Neural crest cell (in vitro differentiated cells): ENCODE results near the gene MTHFD2L. TPM values are rescaled to one million over a fixed set of nuclear protein-coding genes. Genes with fewer than 3 reads are reported as not detected.
A peak's percentile ranks its signal among the peaks of the same experiment; 100 is the strongest.

ENCODE experiments used
- DNase-seq: peaks from one replicate; pipeline ENCODE4 v3.0.0; 2021; ENCODE audit warnings: low read depth, mixed read lengths, low spot score
- H3K27ac Mint-ChIP-seq: one replicate; pipeline ENCODE4 v1.8.0; 2021; ENCODE audit warnings: mild to moderate bottlenecking, mixed read lengths; ENCODE audit not compliant: unreplicated experiment
- H3K27me3 Mint-ChIP-seq: 2 replicates; pipeline ENCODE4 v1.8.0; 2021; ENCODE audit warnings: low read depth, mild to moderate bottlenecking, mixed read lengths
- H3K36me3 Mint-ChIP-seq: 2 replicates; pipeline ENCODE4 v1.8.0; 2021; ENCODE audit warnings: low read depth, mild to moderate bottlenecking, mixed read lengths
- H3K4me1 Mint-ChIP-seq: 2 replicates; pipeline ENCODE4 v1.8.0; 2021; ENCODE audit warnings: mixed read lengths
- H3K4me3 Mint-ChIP-seq: one replicate; pipeline ENCODE4 v1.8.0; 2021; ENCODE audit warnings: mild to moderate bottlenecking, mixed read lengths
- H3K9me3 Mint-ChIP-seq: 2 replicates; pipeline ENCODE4 v1.8.0; 2021; ENCODE audit warnings: mixed read lengths
- total RNA-seq: library from RNA; stranded (reverse); gene quantifications from 2 replicates; pipeline ENCODE4 v1.2.1, GENCODE V29; 2021
- TF ChIP-seq, protein P1 (sequence below): fragments of 200-600 bp; sonication (generic); conservative IDR thresholded peaks from 2 replicates; pipeline ENCODE4 v1.5.0; 2021; ENCODE audit warnings: antibody characterized with exemption, mild to moderate bottlenecking

MTHFD2L gene
- total RNA-seq, 1 donor from 2014 or later = 19.9 TPM

- Mint-ChIP-seq H3K4me3 (no peak overlapping the region), H3K9me3 (no peaks in the 10 kb centered on the region), H3K36me3 (no peaks in the 10 kb centered on the region), H3K27ac (no peak overlapping the region), H3K4me1 (no peaks in the 10 kb centered on the region), H3K27me3 (no peaks in the 10 kb centered on the region)
- no peak for DNase-seq
- TF ChIP-seq, protein P1, sequence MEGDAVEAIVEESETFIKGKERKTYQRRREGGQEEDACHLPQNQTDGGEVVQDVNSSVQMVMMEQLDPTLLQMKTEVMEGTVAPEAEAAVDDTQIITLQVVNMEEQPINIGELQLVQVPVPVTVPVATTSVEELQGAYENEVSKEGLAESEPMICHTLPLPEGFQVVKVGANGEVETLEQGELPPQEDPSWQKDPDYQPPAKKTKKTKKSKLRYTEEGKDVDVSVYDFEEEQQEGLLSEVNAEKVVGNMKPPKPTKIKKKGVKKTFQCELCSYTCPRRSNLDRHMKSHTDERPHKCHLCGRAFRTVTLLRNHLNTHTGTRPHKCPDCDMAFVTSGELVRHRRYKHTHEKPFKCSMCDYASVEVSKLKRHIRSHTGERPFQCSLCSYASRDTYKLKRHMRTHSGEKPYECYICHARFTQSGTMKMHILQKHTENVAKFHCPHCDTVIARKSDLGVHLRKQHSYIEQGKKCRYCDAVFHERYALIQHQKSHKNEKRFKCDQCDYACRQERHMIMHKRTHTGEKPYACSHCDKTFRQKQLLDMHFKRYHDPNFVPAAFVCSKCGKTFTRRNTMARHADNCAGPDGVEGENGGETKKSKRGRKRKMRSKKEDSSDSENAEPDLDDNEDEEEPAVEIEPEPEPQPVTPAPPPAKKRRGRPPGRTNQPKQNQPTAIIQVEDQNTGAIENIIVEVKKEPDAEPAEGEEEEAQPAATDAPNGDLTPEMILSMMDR = no peak
These were observed 32.4 kb downstream of the MTHFD2L start for GRCh38 chr4:74190332-74190731.

- no peak overlapping the region for H3K4me3 Mint-ChIP-seq
- no peaks in the 10 kb centered on the region for H3K27me3 Mint-ChIP-seq
- no peaks in the 10 kb centered on the region for H3K4me1 Mint-ChIP-seq
- no peaks in the 10 kb centered on the region for H3K9me3 Mint-ChIP-seq
- TF ChIP-seq, protein P1 = no peak
- H3K27ac Mint-ChIP-seq = no peak overlapping the region
- no peak for DNase-seq
- H3K36me3 Mint-ChIP-seq = no peaks in the 10 kb centered on the region
These were observed 33.0 kb downstream of the MTHFD2L start for GRCh38 chr4:74190919-74191397.

DNA sequence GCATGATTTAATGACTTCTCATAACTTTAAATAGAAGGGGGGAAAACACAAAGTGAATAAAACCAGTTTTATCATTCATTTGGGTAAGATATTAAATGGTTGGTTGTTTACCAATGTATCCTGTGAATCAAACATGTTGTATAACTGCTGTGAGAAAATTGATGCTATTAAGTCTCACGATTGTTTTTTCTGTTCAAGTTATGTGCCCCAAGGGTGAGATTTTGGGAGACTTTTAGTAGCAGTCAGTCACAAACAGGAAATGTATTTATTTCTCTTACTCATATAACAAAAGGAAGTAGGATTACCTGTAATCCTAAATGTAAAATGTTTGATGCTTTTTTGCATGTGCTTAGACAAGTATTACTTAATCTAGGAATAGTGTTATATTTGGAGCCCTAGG, 39.2 kb downstream of the MTHFD2L start:
- H3K4me1 Mint-ChIP-seq = no peaks in the 10 kb centered on the region
- H3K27ac Mint-ChIP-seq = no peak overlapping the region
- no peak overlapping the region for H3K4me3 Mint-ChIP-seq
- no peaks in the 10 kb centered on the region for H3K9me3 Mint-ChIP-seq
- no peaks in the 10 kb centered on the region for H3K27me3 Mint-ChIP-seq
- no peaks in the 10 kb centered on the region for H3K36me3 Mint-ChIP-seq
- TF ChIP-seq, protein P1 = no peak
- no peak for DNase-seq

- H3K36me3 Mint-ChIP-seq = peaks cover 2% of the 10 kb centered on the region
- H3K27ac Mint-ChIP-seq = peak overlapping the region; percentile 28
- no peak overlapping the region for H3K4me3 Mint-ChIP-seq
- no peak for DNase-seq
- no peaks in the 10 kb centered on the region for H3K9me3 Mint-ChIP-seq
- no peaks in the 10 kb centered on the region for H3K27me3 Mint-ChIP-seq
- H3K4me1 Mint-ChIP-seq = no peaks in the 10 kb centered on the region
- TF ChIP-seq, protein P1 = no peak
These were observed 44.2 kb downstream of the MTHFD2L start for GRCh38 chr4:74202062-74202586.

DNA sequence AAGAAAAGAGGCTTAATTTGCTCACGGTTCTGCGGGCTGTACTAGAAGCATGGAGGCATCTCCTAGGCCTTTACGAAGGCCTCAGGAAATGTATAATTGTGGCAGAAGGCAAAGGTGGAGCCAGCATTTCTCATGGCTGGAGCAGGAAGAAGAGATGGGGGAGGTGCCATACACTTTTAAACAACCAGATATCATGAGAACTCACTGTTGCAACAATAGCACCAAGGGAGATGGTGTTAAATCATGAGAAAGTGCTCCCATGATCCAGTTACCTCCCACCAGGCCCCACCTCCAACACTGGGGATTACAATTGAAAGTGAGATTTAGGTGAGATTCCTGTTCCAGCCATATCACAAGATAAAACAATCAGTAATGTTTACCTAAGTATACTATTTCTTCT, 45.5 kb downstream of the MTHFD2L start:
- Mint-ChIP-seq H3K4me1 (no peaks in the 10 kb centered on the region), H3K27me3 (no peaks in the 10 kb centered on the region), H3K9me3 (no peaks in the 10 kb centered on the region), H3K4me3 (no peak overlapping the region), H3K36me3 (peaks cover 5% of the 10 kb centered on the region), H3K27ac (no peak overlapping the region)
- TF ChIP-seq, protein P1 = no peak
- DNase-seq = no peak
